GM12872 (cell line): ENCODE measurements around the gene ZBED5.

Experiments used
- TF ChIP-seq, protein P1 (sequence below): IDR thresholded peaks from 3 replicates; pipeline ENCODE4 v1.5.1; 2011; ENCODE audit warnings: low read depth, mild to moderate bottlenecking, low read length, moderate library complexity; ENCODE audit not compliant: insufficient read depth

Gene ZBED5

DNA sequence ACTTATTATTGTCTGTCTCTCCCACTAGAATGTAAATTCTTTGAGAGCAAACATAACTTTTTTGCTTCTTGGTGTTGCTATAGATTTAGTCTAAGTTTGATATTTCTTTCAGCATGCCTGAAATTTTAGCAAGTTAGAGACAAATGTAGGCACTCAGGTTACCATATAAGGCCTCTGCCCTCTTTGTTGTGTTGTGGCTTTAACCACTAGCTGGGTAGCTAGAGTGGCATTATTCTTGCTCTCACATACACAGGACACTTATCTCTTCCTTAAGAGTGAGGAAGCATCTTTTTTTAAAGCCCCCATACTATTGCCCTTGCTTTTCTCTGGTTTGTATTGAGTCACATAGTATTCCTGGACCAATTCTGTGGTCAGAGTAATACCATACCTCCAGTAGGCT lies 11.2 kb downstream of the ZBED5 start:
- TF ChIP-seq, protein P1, sequence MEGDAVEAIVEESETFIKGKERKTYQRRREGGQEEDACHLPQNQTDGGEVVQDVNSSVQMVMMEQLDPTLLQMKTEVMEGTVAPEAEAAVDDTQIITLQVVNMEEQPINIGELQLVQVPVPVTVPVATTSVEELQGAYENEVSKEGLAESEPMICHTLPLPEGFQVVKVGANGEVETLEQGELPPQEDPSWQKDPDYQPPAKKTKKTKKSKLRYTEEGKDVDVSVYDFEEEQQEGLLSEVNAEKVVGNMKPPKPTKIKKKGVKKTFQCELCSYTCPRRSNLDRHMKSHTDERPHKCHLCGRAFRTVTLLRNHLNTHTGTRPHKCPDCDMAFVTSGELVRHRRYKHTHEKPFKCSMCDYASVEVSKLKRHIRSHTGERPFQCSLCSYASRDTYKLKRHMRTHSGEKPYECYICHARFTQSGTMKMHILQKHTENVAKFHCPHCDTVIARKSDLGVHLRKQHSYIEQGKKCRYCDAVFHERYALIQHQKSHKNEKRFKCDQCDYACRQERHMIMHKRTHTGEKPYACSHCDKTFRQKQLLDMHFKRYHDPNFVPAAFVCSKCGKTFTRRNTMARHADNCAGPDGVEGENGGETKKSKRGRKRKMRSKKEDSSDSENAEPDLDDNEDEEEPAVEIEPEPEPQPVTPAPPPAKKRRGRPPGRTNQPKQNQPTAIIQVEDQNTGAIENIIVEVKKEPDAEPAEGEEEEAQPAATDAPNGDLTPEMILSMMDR = no peak

DNA sequence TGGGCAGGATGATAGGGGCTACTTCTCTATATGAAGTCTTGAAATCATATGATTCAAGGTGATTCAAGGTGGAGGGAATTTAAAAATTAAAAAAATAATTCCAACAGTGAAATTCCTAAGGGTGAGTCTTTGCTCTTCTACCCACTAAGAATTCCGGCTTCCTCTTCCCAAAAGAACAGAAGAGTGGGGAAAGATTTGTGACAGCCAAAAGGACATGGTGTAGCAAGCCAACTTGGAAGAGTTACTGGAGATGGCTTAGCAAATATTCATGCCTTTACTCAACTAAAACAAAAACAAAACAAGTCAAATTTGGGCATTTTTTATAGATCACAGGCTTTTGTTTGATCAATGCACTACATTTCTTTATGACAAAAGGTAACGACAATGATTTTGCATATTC lies 12.3 kb downstream of the ZBED5 start:
- TF ChIP-seq, protein P1 = no peak

DNA sequence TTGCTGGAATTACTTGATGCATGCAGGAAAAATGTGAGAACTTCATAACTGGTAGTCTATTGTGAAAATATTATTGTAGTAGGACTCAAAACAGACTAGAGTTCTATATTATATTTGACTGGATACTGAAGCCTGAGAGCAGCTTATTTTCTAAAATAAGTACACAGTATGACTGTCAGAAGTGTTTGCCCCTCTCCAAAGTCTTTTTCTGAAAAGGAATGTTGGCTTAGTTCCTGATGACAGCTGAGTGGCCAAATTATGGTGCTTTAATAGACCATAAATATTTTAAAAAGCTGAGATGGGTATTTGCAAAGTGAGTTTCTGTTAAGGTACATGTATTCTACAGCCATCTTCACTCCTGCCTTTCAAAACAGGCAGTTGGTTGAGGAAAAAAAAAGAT lies 13.1 kb downstream of the ZBED5 start:
- TF ChIP-seq, protein P1 = no peak

DNA sequence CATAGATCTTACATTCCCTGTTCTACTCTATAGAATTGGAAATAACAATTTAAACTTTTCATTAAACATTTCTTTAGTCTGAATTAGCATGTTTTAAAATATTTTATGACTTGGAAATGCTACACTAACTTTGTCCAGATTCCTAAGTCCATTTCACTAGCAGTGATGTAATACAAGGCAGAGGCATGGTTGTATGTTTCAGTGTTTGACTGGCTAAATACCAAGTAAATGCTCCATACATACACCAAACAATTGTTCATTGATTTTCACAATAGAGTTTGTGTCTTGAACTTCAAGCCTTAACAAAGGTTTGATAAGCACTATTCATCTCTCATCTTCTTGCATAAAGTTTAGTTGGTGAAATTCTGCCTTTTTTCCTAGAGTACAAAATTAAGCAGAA lies 13.5 kb downstream of the ZBED5 start:
- TF ChIP-seq, protein P1 = no peak

DNA sequence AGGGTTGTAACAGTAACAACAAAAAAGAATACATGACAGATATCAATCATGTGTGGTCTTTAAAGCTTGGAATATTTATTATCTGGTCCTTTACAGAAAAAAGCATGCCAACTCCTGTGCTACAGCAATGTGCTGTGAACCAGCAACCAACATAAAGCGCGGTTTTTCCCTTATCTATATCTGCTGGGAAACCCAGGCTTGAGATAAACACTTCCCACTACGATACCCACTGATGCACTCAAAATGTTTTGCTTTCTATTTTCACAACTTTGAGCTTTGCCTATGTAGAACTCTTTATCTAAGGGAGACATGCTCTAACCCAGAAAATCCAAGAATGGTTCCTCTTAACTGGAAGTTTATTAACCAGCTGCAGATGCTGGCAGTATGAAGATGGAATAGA lies 19.0 kb downstream of the ZBED5 start:
- TF ChIP-seq, protein P1 = no peak

DNA sequence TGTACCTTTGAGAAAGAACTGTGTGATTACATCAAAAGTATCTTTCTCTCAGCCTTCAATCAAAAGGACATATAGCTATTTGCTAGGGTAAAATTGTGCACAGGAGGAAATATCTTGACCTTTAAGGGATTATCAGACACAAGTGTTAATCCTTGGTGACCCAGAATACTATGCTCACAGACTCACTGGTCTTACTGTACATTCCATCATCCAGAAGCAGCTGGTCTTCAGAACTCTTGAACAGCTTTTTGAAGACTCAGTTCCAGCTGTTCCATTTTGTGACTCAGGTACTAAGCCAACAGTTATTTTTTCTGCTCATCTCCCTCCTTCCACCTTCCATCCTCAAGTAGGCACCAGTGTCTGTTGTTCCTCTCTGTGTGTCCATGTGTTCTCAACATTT lies 19.8 kb downstream of the ZBED5 start:
- TF ChIP-seq, protein P1 = no peak

DNA sequence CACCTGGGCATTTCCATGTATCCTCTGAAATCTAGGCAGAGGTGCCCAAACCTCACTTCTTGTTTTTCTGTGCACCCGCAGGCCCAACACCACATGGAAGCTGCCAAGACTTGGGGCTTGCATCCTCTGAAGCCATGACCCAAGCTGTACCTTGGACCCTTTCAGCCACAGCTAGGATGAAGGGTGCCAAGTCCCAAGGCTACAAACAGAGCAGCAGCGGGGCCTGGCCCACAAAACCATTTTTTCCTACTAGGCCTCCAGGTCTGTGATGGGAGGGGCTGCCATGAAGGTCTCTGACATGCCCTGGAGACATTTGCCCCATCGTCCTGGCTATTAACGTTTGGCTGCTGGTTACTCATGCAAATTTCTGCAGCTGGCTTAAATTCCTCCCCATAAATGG lies 28.7 kb downstream of the ZBED5 start:
- TF ChIP-seq, protein P1 = no peak

DNA sequence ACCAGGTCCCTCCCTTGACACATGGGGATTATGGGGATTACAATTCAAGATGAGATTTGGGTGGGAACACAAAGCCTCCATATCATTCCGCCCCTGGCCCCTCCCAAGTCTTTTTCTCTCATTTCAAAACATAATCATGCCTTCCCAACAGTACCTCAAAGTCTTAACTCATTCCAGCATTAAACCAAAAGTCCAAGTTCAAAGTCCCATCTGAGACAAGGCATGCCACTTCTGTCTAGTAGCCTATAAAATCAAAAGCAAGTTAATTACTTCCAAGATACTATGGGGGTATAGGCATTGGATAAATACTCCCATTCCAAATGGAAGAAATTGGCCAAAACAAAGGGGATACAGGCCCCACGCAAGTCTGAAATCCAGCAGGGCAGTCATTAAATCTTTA lies 29.5 kb downstream of the ZBED5 start:
- TF ChIP-seq, protein P1 = no peak
